Measurements from ENCODE around the gene ICAM2.
"Not testable (repeated sequence)": the region's sequence is repeated elsewhere in the genome, so short reads cannot be mapped to it uniquely, and the experiment has no call there.

The ICAM2 gene

GRCh38 chr17:63983320-63983719, 37.1 kb downstream of the ICAM2 start:
- no peaks in the 10 kb centered on the region for H3K9me3 Mint-ChIP-seq
- H3K4me3 Mint-ChIP-seq: no peak overlapping the region
- H3K27ac Mint-ChIP-seq: no peak overlapping the region
- H3K36me3 Mint-ChIP-seq: peaks cover 4% of the 10 kb centered on the region
- peaks cover 17% of the 10 kb centered on the region for H3K4me1 Mint-ChIP-seq
- no peaks in the 10 kb centered on the region for H3K27me3 Mint-ChIP-seq

GRCh38 chr17:63982641-63983040, 37.8 kb downstream of the ICAM2 start:
- not testable (repeated sequence) for H3K27me3 Mint-ChIP-seq, H3K36me3 Mint-ChIP-seq, H3K9me3 Mint-ChIP-seq, H3K4me3 Mint-ChIP-seq, H3K27ac Mint-ChIP-seq
- H3K4me1 Mint-ChIP-seq: peaks cover 17% of the 10 kb centered on the region

- H3K9me3 Mint-ChIP-seq: no peaks in the 10 kb centered on the region
- no peaks in the 10 kb centered on the region for H3K4me1 Mint-ChIP-seq
- H3K27me3 Mint-ChIP-seq: no peaks in the 10 kb centered on the region
- peaks cover 4% of the 10 kb centered on the region for H3K36me3 Mint-ChIP-seq
- H3K4me3 Mint-ChIP-seq: no peak overlapping the region
- no peak overlapping the region for H3K27ac Mint-ChIP-seq
These were observed 41.9 kb downstream of the ICAM2 start for GRCh38 chr17:63978272-63979200.

GRCh38 chr17:63976702-63977101, 43.7 kb downstream of the ICAM2 start:
- no peaks in the 10 kb centered on the region for H3K27me3 Mint-ChIP-seq
- H3K4me1 Mint-ChIP-seq: no peaks in the 10 kb centered on the region
- H3K27ac Mint-ChIP-seq: no peak overlapping the region
- H3K9me3 Mint-ChIP-seq: no peaks in the 10 kb centered on the region
- H3K4me3 Mint-ChIP-seq: no peak overlapping the region
- no peaks in the 10 kb centered on the region for H3K36me3 Mint-ChIP-seq

GRCh38 chr17:63975541-63976092, 44.8 kb downstream of the ICAM2 start:
- no peaks in the 10 kb centered on the region for H3K36me3 Mint-ChIP-seq
- no peak overlapping the region for H3K4me3 Mint-ChIP-seq
- H3K27ac Mint-ChIP-seq: no peak overlapping the region
- no peaks in the 10 kb centered on the region for H3K27me3 Mint-ChIP-seq
- no peaks in the 10 kb centered on the region for H3K9me3 Mint-ChIP-seq
- H3K4me1 Mint-ChIP-seq: no peaks in the 10 kb centered on the region

- Mint-ChIP-seq H3K9me3 (no peaks in the 10 kb centered on the region), H3K4me3 (no peak overlapping the region), H3K4me1 (no peaks in the 10 kb centered on the region), H3K36me3 (no peaks in the 10 kb centered on the region), H3K27me3 (no peaks in the 10 kb centered on the region), H3K27ac (no peak overlapping the region)
These were observed 45.7 kb downstream of the ICAM2 start for GRCh38 chr17:63974594-63975192.

GRCh38 chr17:63973930-63974593, 46.4 kb downstream of the ICAM2 start:
- Mint-ChIP-seq H3K27me3 (no peaks in the 10 kb centered on the region), H3K36me3 (no peaks in the 10 kb centered on the region), H3K27ac (no peak overlapping the region), H3K4me3 (no peak overlapping the region), H3K4me1 (no peaks in the 10 kb centered on the region), H3K9me3 (no peaks in the 10 kb centered on the region)

- no peaks in the 10 kb centered on the region for H3K4me1 Mint-ChIP-seq
- H3K36me3 Mint-ChIP-seq: no peaks in the 10 kb centered on the region
- no peak overlapping the region for H3K4me3 Mint-ChIP-seq
- no peaks in the 10 kb centered on the region for H3K9me3 Mint-ChIP-seq
- H3K27ac Mint-ChIP-seq: peak overlapping the region; percentile 30
- no peaks in the 10 kb centered on the region for H3K27me3 Mint-ChIP-seq
These were observed 47.2 kb downstream of the ICAM2 start for GRCh38 chr17:63973247-63973646.

GRCh38 chr17:63972796-63973195, 47.6 kb downstream of the ICAM2 start, which contains the start of gene SCN4A:
SCN4A (minus strand) TSS chr17:63972918; CDS start chr17:63972841, 77 bp downstream.
- Mint-ChIP-seq H3K4me1 (no peaks in the 10 kb centered on the region), H3K4me3 (no peak within 1 kb of the TSS), H3K9me3 (no peaks in the 10 kb centered on the region), H3K27ac (peak within 1 kb of the TSS; percentile 30), H3K36me3 (no peaks in the 10 kb centered on the region), H3K27me3 (no peaks in the 10 kb centered on the region)

GRCh38 chr17:63969278-63969677, 51.2 kb downstream of the ICAM2 start:
- no peaks in the 10 kb centered on the region for H3K36me3 Mint-ChIP-seq
- peaks cover 14% of the 10 kb centered on the region for H3K4me1 Mint-ChIP-seq
- H3K4me3 Mint-ChIP-seq: no peak overlapping the region
- peak overlapping the region; percentile 18 for H3K27ac Mint-ChIP-seq
- no peaks in the 10 kb centered on the region for H3K9me3 Mint-ChIP-seq
- no peaks in the 10 kb centered on the region for H3K27me3 Mint-ChIP-seq

GRCh38 chr17:63967953-63968352, 52.5 kb downstream of the ICAM2 start:
- H3K27me3 Mint-ChIP-seq: no peaks in the 10 kb centered on the region
- peaks cover 14% of the 10 kb centered on the region for H3K4me1 Mint-ChIP-seq
- H3K9me3 Mint-ChIP-seq: no peaks in the 10 kb centered on the region
- no peaks in the 10 kb centered on the region for H3K36me3 Mint-ChIP-seq
- H3K4me3 Mint-ChIP-seq: no peak overlapping the region
- no peak overlapping the region for H3K27ac Mint-ChIP-seq

- Mint-ChIP-seq H3K27ac (peak overlapping the region; percentile 17), H3K4me1 (peaks cover 14% of the 10 kb centered on the region), H3K27me3 (no peaks in the 10 kb centered on the region), H3K36me3 (no peaks in the 10 kb centered on the region), H3K4me3 (no peak overlapping the region), H3K9me3 (no peaks in the 10 kb centered on the region)
These were observed 53.7 kb downstream of the ICAM2 start for GRCh38 chr17:63966646-63967264.

- H3K36me3 Mint-ChIP-seq: no peaks in the 10 kb centered on the region
- no peak overlapping the region for H3K27ac Mint-ChIP-seq
- no peaks in the 10 kb centered on the region for H3K27me3 Mint-ChIP-seq
- peaks cover 14% of the 10 kb centered on the region for H3K4me1 Mint-ChIP-seq
- H3K4me3 Mint-ChIP-seq: no peak overlapping the region
- H3K9me3 Mint-ChIP-seq: no peaks in the 10 kb centered on the region
These were observed 57.3 kb downstream of the ICAM2 start for GRCh38 chr17:63963123-63963522.

- Mint-ChIP-seq H3K27me3 (no peaks in the 10 kb centered on the region), H3K27ac (no peak overlapping the region), H3K36me3 (no peaks in the 10 kb centered on the region), H3K4me1 (peaks cover 11% of the 10 kb centered on the region), H3K9me3 (no peaks in the 10 kb centered on the region), H3K4me3 (no peak overlapping the region)
These were observed 58.1 kb downstream of the ICAM2 start for GRCh38 chr17:63962298-63962744.
